NCI-H82 treated with DMSO at 0.1 percent for 48 hours (cell line): ENCODE measurements around the gene ADI1.
"Not testable (repeated sequence)": the region's sequence is repeated elsewhere in the genome, so short reads cannot be mapped to it uniquely, and the experiment has no call there.

Source experiments
- DNase-seq: peaks from one replicate; lab custom pipeline; 2025; ENCODE audit not compliant: unreplicated experiment; lab: John Stamatoyannopoulos, UW

The ADI1 gene

DNA sequence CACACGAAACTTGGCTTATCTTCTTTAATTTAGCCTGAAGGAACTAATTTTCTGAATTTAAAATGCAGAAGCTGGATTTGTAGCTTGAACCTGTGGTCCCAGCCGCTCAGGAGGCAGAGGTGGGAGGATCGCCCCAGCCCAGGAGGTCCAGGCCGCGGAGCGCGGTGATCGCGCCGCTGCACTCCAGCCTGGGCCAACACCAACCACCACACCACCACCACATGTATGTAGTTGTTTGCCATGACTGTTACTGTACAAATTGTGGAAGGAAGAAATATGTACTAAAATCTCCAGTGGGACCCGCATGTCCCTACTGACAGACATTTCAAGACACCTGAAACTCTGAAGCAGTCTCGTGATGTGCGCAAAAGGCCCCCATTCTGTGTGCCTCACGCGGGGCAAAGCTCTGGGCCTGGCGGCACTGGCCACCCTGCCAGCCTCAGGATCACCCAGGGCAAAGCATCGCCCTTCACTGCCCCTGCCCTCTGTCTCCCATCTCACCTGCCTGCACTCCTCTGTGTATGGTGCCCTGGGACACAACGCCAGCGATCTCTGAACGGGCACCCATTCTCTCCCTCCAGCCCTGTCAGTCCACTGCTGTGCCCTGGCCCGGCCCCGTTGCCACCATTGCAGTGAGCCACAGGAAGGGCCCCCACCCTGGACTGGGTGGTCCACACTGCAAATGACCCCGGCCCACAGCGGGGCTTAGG, 10.1 kb upstream of the ADI1 start:
- no peak for DNase-seq

DNA sequence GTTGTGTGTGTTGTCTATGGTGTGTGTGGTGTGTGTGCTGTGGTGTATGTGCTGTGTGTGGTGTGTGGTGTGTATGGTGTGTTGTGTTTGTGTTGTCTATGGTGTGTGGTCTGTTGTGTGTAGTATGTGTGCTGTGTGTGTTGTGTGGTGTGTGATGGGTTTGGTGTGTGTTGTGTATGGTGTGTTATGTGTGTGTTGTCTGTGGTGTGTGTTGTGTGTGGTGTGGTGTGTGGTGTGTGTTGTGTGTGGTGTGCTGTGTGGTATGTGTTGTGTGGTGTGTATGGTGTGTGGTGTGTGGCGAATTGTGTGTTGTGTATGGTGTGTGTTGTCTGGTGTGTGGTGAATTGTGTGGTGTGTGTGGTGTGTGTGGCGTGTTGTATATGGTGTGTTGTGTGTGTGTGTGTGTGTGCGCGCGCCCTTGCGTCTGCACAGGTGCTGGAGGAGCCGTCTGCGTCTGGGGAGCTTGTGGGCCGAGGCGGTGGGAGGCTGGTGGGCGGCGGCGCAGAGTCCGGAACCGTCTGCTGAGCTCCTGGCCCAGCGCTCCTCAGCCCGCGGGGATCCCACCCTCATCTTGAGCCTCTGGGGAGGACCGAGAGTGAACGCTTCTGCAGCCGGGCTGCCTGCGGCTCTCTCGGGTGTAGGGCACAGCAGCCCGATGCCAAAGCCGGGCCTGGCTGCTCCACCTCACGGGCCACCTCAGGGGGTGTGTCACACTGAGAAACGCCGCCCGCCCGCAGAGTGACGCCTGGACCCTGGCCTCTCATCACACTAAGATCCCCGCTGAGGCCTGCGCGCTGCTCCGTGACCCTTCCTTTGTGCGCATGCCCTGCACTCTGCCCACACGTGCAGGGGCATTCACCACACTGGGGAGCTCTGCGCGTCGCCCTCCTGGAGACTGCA, 8.8 kb upstream of the ADI1 start:
- DNase-seq, result no peak

DNA sequence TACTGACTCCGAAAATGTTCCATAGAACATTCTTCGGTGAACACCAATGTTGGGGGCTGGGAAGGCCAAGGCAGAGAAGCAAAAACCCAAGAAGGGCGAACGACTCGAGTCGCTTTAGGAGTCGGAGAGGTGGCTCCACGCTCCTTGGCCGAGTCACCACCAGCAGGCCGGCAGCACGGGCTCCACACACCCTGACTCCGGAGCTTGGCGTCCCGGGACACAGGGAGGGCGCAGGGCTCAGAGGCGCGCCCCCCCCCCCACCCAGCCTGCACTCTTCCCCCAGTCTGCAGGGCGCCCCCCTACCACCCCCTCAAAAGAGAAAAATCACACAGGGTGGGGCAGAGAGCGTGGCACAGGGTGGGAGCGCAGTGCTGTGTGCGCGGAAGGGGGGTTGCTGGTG, 7.5 kb upstream of the ADI1 start:
- DNase-seq, result no peak

DNA sequence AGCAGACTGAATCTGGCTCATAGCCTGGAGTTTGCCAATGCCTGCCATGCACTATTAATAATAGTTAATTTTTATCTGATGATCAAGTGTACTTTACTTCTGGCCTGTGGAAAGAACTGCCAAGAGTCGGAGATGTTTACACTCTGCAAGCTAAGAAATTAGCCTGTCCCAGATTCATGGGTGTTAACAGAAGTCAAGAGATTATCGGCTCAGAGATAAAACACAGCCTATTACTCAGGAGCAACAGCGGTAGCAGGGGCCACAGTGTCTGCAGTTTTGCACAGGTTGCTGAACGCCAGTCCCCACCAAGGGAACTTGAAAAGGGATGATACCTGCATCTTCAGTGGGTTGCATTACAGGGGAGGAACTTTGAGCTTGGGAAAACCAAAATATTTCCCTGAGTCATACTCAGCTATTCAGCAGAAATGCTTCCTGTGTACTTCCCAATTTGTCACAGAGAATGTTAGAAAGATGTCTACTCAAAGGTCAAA, 4.3 kb upstream of the ADI1 start:
- DNase-seq, result peak; percentile 69

DNA sequence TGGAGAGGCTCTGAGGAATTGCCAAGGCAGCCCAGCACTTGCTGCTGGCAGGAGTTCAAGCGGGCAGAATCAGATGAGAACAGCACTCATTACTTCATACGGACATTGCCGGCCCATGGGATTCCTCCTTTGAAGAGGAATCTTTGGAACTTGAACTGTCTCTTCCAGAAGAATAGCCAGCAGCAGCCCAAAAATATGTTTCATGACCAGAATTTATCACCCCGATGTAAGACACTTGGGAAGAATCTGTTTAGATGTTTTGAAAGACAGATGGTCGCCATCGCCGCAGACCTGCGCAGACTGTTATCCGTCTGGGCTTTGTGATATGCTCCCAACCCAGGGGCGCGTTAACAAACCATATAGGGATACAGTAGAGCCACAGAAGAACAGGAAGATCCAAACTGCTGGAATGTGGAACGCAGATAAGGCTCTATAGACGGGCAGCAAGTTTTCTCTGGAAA, 3.7 kb upstream of the ADI1 start:
- peak; percentile 58 for DNase-seq

DNA sequence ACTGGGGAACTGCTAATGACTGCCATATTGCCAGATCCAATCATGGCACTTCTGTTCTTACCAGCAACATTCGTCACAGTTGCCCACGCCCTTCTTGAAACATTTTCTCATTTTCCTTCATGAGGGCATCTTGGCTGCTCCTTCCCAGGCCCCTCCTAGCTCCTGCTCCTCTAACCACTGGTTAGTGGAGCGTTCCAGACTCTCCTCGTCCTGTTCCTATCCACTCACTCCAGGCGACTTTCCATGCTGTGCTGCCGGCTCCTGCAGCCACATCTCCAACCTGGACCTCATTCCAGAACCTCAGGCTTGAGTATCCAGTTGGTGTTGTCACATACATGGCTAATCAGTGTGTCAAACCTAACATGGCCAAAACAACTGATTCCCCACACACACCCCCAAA, 1.3 kb upstream of the ADI1 start:
- no peak for DNase-seq

DNA sequence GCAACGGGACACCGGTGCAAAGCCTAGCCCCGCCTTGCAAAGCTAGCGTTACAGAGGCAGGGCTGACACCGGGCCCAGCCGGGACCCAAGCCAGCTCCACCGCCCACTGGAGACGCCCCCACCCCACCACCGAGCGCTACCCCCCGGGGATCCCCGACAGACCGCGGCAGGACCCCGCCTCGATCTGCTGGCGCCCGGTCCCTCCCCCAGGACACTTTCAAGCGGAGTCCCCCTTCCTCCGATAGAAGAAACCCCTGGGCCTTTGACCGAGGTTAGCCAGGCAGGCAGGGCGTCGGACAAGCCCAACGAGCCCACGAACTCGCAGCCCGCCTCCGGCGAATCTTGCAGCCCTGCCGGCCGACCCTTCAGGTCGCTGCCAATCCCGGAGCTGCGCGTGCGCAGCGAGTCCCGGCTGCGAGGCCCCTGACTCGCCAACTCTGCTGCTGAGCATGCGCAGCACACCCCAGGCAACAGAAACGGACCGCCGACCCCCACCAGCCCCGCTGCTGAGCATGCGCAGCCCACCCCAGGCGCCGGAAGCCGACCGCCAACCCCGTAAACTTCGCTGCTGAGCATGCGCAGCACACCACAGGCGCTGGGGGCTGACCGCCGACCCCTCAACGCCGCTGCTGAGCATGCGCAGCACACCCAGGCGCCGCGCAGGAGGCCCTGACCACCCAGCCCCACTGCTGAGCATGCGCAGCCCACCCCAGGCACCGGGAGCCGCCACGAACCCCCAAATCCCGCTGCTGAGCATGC, 656 bp downstream of the ADI1 start:
- peak; percentile 89 for DNase-seq

DNA sequence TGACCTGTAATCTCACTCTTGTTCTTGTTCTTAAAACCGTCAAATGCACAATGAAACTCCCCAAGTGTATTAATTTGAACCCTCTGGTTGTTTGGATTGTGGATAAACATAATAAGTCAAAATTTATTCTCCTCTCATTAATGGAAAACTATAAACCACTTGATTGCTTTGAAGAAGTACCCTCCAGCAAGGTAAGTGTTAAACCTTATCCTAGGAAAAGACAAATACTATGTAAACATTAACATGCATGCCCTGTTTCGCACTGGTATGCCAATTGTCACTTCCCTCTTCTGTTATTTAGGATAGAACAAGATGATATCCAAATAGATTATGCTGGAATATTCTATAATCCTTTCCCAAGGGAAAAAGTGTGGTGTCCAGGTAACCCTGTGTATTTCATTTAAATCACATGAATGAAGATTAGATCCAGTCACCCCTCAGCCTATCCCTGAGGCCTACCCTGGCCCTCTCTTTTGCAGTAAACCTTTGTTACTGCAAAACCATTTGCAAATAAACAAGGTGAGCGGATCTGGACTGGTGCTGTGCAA, 1.3 kb downstream of the ADI1 start:
- no peak for DNase-seq

DNA sequence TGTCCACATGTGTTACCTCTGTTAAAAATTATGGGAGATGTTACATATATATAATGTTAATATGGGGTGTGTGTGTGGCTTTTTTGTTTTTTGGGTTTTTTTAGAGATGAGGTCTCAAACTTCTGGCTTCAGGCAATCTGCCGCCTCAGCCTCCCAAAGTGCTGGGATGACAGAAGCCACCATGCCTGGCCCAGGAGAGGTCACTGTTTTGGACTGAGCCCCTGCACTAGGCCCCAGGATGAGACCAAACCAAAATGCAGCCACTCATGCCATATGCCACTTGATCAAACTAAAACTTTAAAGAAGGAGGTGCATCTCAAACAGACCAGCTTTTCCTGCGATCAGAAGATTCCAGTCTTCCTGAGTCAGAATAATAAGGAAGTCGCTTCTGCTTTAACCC, 2.5 kb downstream of the ADI1 start:
- DNase-seq, result no peak

DNA sequence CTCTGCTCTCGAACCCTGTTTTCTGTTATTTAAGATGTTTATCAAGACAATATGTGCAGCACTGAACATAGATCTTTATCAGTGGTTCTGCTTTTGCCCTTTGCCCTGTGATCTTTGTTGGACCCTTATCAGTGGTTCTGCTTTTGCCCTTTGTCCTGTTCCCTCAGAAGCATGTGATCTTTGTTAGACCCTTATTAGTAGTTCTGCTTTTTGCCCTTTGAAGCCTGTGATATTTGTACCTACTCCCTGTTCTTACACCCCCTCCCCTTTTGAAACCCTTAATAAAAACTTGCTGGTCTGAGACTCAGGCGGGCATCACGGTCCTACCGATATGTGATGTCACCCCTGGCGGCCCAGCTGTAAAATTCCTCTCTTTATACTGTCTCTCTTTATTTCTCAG, 3.9 kb downstream of the ADI1 start:
- DNase-seq, result not testable (repeated sequence)

DNA sequence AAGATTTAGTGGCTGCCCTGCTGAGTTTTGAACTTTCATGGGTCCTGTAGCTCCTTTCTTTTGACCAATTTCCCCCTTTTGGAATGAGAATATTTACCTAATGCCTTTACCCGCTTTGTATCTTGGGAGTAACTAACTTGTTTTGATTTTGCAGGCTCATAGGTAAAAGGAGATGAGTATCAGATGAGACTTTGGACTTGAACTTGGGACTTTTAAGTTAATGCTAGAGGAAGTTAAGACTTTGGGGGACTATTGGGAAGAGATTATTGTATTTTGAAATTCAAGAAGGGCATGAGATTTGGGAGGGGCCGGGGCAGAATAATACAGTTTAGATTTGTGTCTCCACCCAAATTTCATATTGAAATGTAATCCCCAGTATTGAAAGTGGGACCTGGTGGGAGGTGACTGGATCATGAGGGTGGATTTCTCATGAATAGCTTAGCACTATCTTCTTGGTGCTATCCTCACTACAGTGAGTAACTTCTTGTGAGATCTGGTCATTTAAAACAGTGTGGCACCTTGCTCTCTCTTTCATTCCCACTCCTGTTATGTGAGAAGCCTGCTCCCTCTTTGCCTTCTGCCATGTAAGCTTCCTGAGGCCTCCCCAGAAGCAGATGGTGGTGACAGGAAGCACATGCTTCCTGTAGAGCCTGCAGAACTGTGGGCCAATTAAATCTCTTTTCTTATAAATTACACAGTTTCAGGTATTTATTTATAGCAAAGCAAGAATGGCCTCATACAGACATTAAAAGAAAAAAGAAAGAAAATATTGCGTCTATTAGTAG, 6.1 kb downstream of the ADI1 start:
- DNase-seq, result no peak

DNA sequence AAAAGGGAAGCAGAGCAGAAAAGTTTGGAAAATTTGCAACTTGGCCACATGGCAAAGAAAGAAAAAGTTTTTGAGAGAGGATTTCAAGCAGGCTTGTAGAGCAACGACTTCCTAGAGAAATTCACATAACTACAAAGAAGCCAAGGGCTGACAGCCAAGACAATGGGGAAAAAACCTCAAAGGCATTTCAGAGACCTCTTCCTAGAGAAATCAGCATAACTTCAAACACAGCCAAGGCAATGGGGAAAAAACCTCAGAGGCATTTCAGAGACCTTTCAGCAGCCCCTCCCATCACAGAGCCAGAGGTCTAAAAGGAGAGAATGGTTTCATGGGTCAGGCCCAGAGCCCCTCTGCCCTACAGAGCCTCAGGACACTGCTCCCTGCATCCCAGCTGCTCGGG, 7.2 kb downstream of the ADI1 start:
- no peak for DNase-seq

DNA sequence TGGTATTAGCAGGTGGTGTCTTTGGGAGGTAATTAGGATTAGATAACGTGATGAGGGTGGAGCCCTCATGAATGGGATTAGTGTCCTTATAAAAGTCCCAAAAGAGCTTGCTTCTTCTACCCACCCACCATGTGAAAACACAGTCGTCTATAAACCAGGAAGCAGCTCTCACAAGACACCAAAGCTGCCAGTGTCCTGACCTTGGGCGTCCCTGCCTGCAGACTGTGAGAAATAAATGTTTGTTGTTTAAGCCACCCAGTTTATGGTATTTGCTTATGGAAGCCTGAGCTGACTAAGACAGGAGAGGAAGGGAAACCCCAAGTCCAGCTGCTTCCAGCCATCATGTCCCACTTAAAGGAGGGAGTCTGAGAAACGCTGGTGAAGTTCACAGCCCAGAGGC, 13.6 kb downstream of the ADI1 start:
- DNase-seq, result peak; percentile 90

DNA sequence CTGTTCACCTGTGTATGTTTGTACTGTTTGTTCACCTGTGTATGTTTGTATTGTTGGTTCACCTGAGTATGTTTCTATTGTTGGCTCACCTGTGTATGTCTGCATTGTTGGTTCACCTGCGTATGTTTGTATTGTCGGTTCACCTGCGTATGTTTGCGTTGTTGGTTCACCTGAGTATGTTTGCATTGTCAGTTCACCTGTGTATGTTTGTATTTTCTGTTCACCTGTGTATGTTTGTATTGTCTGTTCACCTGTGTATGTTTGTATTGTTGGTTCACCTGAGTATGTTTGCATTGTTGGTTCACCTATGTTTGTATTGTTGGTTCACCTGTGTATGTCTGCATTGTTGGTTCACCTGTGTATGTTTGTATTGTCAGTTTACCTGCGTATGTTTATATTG, 14.6 kb downstream of the ADI1 start:
- no peak for DNase-seq

DNA sequence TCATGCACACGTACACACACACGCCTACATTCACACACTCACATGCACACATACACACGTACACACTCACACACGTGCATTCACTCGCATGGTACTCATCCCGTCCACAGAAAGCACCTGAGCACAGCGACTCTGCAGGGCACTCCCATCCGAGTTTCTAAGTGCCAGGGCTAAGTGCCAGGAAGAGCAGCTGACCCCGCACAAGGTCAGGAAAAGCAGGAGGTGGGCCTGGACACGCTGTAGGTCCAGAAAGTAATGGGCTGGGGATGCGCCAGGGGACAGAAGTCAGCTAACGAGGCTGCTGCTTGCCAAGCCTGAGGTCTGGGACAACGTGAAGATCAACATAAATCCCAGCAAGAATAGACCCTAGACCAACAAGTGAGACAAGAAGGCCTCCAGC, 15.8 kb downstream of the ADI1 start:
- DNase-seq, result no peak

DNA sequence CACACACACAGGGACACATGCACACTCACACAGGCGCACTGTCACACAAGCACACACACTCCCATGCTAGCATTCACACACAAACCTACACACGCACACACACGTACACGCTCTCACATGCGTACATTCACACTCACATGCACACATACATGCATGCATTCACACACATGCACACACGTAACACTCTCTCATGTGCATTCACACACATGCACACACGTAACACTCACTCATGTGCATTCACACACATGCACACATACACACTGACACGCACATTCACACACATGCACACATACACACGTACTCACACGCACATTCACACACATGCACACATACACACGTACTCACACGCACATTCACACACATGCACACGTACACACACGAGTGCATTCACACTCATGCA, 16.3 kb downstream of the ADI1 start:
- DNase-seq, result no peak

DNA sequence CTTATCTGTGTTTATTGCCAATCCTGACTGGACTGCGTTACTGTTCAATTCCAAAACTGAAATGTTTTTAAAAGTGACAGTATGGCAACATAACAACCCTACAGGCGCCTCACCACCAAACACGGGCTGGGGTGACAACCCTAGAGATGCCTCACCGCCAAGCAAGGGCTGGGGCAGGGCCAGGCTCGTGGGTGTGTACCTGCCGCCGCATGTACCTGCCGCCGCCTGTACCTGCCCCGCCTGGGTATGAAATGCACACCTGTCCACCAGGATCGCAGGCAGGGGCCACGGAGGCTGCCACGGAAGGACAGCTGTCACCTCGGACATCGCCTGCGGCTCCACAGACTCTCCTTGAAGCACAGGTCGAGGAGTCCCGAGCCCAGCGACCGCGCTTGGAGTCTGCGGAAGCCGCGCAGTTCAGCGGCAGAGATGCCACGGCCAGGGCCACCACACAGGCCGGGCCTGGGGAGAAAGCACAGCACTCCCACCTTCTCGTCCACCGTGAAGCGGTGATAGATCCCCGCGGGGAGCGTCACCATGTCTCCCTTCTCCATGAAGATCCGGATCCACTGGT, 18.9 kb downstream of the ADI1 start:
- no peak for DNase-seq

DNA sequence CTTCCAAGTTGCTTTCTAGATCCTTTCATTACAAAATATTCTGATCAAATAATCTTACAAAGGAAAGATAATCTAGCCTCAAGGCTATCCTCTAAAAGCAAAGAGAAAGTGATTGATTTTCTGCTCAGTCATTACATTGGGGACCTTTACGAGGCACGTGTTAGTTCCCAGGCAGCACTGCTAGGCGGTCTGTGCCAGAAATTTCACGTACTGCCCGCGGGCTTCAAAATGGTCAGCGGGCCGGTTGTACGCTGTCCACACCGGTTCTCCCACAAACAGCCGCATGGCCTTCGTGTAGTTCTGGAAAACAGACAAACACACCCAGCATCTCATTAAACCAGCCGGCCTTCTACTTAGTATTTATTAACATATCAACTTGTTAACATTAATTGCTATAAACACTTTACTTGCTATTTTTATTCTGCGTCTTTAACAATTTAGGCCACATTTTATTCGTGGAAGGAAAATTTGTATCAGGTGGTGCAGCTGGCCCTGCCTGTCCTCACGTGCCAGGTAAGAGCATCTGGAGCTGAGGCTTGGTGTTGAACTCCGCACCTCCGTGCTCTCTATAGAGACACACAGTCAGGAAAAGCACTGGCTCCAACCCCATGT, 20.4 kb downstream of the ADI1 start:
- no peak for DNase-seq

DNA sequence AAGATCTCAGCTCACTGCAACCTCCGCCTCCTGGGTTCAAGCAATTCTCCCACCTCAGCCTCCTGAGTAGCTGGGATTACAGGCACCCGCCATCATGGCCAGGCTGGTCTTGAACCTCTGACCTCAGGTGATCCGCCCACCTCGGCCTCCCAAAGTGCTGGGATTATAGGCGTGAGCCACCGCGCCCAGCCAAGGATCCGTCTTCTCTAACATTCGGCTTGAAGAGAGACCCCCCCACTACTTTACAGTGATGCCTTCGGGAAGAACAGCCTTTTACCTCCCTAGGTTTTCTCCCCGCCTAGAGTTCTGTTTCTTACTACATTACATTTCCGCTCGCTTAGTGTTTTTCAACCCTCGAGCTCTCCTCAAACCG, 22.6 kb downstream of the ADI1 start:
- DNase-seq, result not testable (repeated sequence)
